PFSK-1 (cell line): ENCODE measurements around the gene ATP13A3.

Experiments
- FOXP2 ChIP-seq: optimal IDR thresholded peaks from 2 replicates; pipeline ENCODE3; 2011; ENCODE audit warnings: borderline replicate concordance, control low read depth, inconsistent platforms; ENCODE audit not compliant: insufficient read depth; ENCODE audit errors: extremely low read length, extremely low read depth
- POLR2AphosphoS5 ChIP-seq: IDR thresholded peaks from 2 replicates; pipeline ENCODE4 v1.6.1; 2012; ENCODE audit warnings: low read depth, mild to moderate bottlenecking, control low read depth, low read length, moderate library complexity
- REST ChIP-seq, 2 experiments: IDR thresholded peaks; 2 replicates each; pipeline versions ENCODE4 v1.6.1 to v1.8.0; 2011 to 2012; ENCODE audit warnings: low read depth in 2 of 2, low read length in 2 of 2, control low read depth in 1 of 2, inconsistent platforms in 1 of 2, mild to moderate bottlenecking in 1 of 2, moderate library complexity in 1 of 2; ENCODE audit not compliant: insufficient read depth in 1 of 2
- SIN3A ChIP-seq: IDR thresholded peaks from 2 replicates; pipeline ENCODE4 v1.6.1; 2012; ENCODE audit warnings: mild to moderate bottlenecking, low read length, moderate library complexity, borderline replicate concordance; ENCODE audit not compliant: insufficient read depth
- TAF1 ChIP-seq: IDR thresholded peaks from 2 replicates; pipeline ENCODE4 v1.6.1; 2012; ENCODE audit warnings: low read length, control low read depth, borderline replicate concordance; ENCODE audit not compliant: insufficient read depth

The ATP13A3 gene

GRCh38 chr3:194449913-194450312, 36.9 kb downstream of the ATP13A3 start:
- TF ChIP-seq POLR2AphosphoS5, result no peak
- TF ChIP-seq REST (IDR thresholded peaks at IDR 0.05; ENCODE audit: insufficient read depth in 1 of 2, low read depth in 2 of 2, low read length in 2 of 2), result no peak
- TF ChIP-seq SIN3A, result no peak

- TF ChIP-seq TAF1, result no peak
- no peak for TF ChIP-seq POLR2AphosphoS5
- TF ChIP-seq REST (IDR thresholded peaks at IDR 0.05; ENCODE audit: insufficient read depth in 1 of 2, low read depth in 2 of 2, low read length in 2 of 2), result no peak
- TF ChIP-seq FOXP2, result no peak
- TF ChIP-seq SIN3A, result no peak
Observed at GRCh38 chr3:194447657-194448056, 39.1 kb downstream of the ATP13A3 start.

- TF ChIP-seq POLR2AphosphoS5, result no peak
- TF ChIP-seq FOXP2, result no peak
- TF ChIP-seq SIN3A, result no peak
- no peak for TF ChIP-seq REST (IDR thresholded peaks at IDR 0.05; ENCODE audit: insufficient read depth in 1 of 2, low read depth in 2 of 2, low read length in 2 of 2)
- TF ChIP-seq TAF1, result no peak
Observed at GRCh38 chr3:194447161-194447560, 39.6 kb downstream of the ATP13A3 start.

GRCh38 chr3:194446754-194447153, 40.0 kb downstream of the ATP13A3 start:
- TF ChIP-seq FOXP2, result no peak
- no peak for TF ChIP-seq REST (IDR thresholded peaks at IDR 0.05; ENCODE audit: insufficient read depth in 1 of 2, low read depth in 2 of 2, low read length in 2 of 2)
- no peak for TF ChIP-seq SIN3A
- no peak for TF ChIP-seq TAF1
- TF ChIP-seq POLR2AphosphoS5, result no peak

- no peak for TF ChIP-seq TAF1
- no peak for TF ChIP-seq POLR2AphosphoS5
- TF ChIP-seq SIN3A, result no peak
- TF ChIP-seq FOXP2, result no peak
- TF ChIP-seq REST (IDR thresholded peaks at IDR 0.05; ENCODE audit: insufficient read depth in 1 of 2, low read depth in 2 of 2, low read length in 2 of 2), result no peak
Observed at GRCh38 chr3:194446172-194446571, 40.6 kb downstream of the ATP13A3 start.
